GM19452 (cell line): Measurements from ENCODE around the gene KLF16.

Experiments
- ATAC-seq: cut with Tn5 transposase; IDR thresholded peaks from one replicate; pipeline ENCODE4 v1.9.1; 2021; ENCODE audit not compliant: unreplicated experiment

Gene KLF16

GRCh38 chr19:1810439-1811160 is 52.8 kb downstream of the KLF16 start:
- no peak for ATAC-seq

GRCh38 chr19:1809678-1810077 is 53.7 kb downstream of the KLF16 start:
- no peak for ATAC-seq

- no peak for ATAC-seq
These were observed 55.0 kb downstream of the KLF16 start for GRCh38 chr19:1808395-1808731.

- no peak for ATAC-seq
These were observed 55.5 kb downstream of the KLF16 start for GRCh38 chr19:1807695-1808394.

GRCh38 chr19:1807030-1807694 is 56.2 kb downstream of the KLF16 start:
- no peak for ATAC-seq

- ATAC-seq, result no peak
These were observed 57.0 kb downstream of the KLF16 start for GRCh38 chr19:1806184-1807029.

GRCh38 chr19:1805401-1806183 is 57.8 kb downstream of the KLF16 start:
- no peak for ATAC-seq

GRCh38 chr19:1804858-1805257 is 58.5 kb downstream of the KLF16 start:
- no peak for ATAC-seq
